GM21529 (cell line): Measurements from ENCODE around the gene GLUL.

Experiments used
- ATAC-seq: cut with Tn5 transposase; IDR thresholded peaks from one replicate; pipeline ENCODE4 v1.9.1; 2021; ENCODE audit not compliant: unreplicated experiment

Gene GLUL

GRCh38 chr1:182332261-182333060 lies 59.1 kb downstream of the GLUL start:
- no peak for ATAC-seq
